Fibroblast of peridontal ligament (primary cell): Measurements from ENCODE around the gene SNRNP40.

Experiments
- DNase-seq: peaks from one replicate; pipeline ENCODE4 v3.0.0-alpha.2; 2010; ENCODE audit errors: extremely low read depth

Gene SNRNP40

GRCh38 chr1:31231802-31232201 lies 64.8 kb downstream of the SNRNP40 start:
- DNase-seq, result no peak

DNA sequence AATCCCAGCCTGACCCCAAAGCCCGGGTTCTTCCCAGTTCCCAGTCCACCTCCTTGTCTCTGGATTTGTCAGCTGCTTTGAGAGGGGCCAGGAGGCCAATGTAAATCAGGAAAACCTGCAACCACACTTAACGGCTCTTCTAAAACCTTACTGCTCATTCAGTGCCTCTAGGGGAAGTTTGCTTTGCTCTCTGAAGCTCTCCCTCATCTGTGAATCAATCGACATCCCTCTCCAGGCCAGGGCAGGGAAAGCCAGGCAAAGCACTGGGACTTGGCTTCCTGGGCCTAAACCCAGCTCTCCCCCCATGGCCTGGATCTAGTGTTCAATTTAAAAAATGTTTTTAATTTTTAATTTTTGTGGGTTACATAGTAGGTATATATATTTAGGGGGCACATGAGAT lies 66.2 kb downstream of the SNRNP40 start:
- no peak for DNase-seq

GRCh38 chr1:31228986-31229385 lies 67.6 kb downstream of the SNRNP40 start:
- no peak for DNase-seq

DNA sequence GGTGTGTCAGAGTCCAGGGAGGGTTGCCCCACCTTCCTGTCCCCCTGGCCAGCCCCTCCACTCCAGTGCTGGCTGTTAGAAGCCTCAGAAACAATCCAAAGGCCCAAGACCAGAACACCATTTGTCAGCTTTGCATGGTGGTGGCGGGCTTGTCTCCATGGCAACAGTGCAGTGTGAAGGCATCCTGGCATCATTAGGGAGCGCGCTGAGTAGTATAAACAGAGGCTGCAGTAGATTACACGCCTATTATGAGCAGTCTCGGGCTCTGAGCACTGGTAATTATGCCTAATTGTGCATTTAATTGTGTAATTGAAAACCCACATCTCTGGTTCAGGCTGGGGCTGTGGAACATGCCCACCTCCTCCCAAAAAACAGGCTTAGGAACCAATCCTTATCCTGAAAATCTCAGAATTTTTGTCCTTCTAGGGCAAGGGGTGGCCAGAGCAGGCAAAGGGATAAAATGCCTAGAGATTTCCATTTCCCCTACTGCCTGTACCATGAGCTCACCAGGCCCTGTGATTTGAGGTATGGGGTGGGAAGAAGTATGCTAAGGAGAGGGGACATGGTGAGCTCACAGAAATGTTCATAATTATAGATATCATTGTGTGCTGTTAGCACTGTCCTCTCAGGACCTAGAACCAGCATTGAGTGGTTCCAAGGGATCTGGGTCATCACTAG lies 68.6 kb downstream of the SNRNP40 start:
- no peak for DNase-seq

- DNase-seq, result no peak
Observed at GRCh38 chr1:31224068-31224467, 72.5 kb downstream of the SNRNP40 start.

- DNase-seq, result no peak
Observed at GRCh38 chr1:31222176-31222575, 74.4 kb downstream of the SNRNP40 start.

- no peak for DNase-seq
Observed at GRCh38 chr1:31221072-31221471, 75.5 kb downstream of the SNRNP40 start.

- no peak for DNase-seq
Observed at GRCh38 chr1:31219489-31219888, 77.1 kb downstream of the SNRNP40 start.

DNA sequence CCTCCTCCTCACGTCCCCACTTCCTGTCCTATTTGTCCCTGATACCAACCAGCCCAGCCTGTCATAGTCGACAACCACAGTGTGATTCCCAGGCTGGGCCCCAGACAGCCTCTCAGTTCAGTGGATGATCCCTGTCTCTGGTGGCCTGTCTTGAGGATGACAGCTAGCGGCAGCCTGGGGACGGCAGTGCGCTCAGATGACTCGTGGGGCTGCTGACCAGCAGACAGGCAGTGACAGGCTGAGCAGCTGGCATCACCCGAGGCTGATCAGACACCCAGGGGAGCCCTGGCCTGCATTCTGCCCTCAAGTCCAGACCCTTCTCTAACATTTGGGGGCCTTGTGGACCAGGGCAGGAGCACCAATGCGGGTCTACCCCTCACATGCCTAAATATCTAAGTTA lies 77.9 kb downstream of the SNRNP40 start:
- no peak for DNase-seq

GRCh38 chr1:31216016-31216415 lies 80.6 kb downstream of the SNRNP40 start:
- peak; percentile 20 for DNase-seq

GRCh38 chr1:31215065-31215570 lies 81.5 kb downstream of the SNRNP40 start:
- no peak for DNase-seq

DNA sequence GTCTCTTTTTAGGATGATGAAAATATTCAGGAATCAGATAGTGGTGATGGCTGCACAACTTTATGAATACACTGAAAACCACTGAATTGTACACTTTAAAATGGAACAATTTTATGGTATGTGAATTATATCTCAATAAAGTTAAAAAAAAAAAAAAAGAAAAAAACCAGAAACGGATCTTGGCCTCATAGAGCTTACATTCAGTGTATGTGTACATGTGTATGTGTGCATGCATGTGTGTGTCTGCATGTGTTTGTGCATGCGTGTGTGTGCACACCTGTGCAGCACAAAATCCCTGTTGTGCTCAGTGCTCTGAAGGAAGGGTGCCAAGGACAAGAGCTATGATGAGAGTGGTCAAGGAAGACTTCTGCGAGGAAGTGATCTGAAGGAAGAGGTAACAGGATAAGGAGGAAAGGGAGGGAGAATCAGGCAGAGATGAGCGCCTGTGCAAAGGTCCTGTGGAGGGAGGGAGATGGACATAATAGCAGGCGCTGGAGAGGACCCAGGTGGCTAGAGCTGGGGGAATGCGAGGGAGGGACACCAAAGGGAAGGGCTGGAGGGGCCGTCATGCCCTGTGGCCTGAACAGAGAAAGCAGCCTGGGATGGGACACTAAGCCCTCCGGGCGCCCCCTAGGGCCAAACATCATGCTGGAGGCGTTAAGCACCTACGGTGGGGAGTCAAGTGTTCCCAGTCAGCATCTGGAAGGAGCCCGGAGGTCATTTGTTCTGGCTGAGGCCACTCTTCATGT lies 82.1 kb downstream of the SNRNP40 start:
- no peak for DNase-seq
